ENCODE results near the gene RAPGEF5. TPM values are rescaled to one million over a fixed set of nuclear protein-coding genes. Genes with fewer than 3 reads are reported as not detected.

RAPGEF5 gene
- total and polyA plus RNA-seq, 2 donors (not counting 3 experiments of a cell fraction or from before 2014, with no cell fraction given) = 10.0 to 43.2 TPM

GRCh38 chr7:22318376-22318775 lies 38.6 kb downstream of the RAPGEF5 start:
- no peaks in the 10 kb centered on the region for H3K27me3 ChIP-seq (ENCODE audit: control insufficient read depth in 2 of 2, insufficient read depth in 2 of 2, low read length in 2 of 2)
- no peaks in the 10 kb centered on the region for H4K20me1 ChIP-seq (replicated peaks; ENCODE audit: control insufficient read depth, extremely low read depth, insufficient read depth, low read length)
- ChIA-PET POLR2A (no interaction called here), CTCF (interaction anchor here (0.7 to 1.3 kb wide), 4 partner anchors 11 to 89 kb away, joined by 3 read pairs; no protein-coding TSS in a partner anchor)
- H3K9ac ChIP-seq (replicated peaks; ENCODE audit: extremely low read depth, insufficient read depth, low read length) = no peak overlapping the region
- no peak for DNase-seq (ENCODE audit: low read depth, low spot score)
- H3K79me2 ChIP-seq (ENCODE audit: control insufficient read depth, insufficient read depth, low read length) = no peaks in the 10 kb centered on the region
- H2AFZ ChIP-seq (ENCODE audit: low read depth, low read length) = no peak overlapping the region
- intact Hi-C loops (cut with micrococcal nuclease) (no loop called here), dilution Hi-C loops (cut with MboI; ENCODE audit: extremely low pct_ligation_motif_present, low sequenced_read_pairs) (no loop called here)
- no TSS peak for BruUV-seq (replicated peaks)
- no peak overlapping the region for H3K4me3 ChIP-seq (replicated peaks in 1 of 3; ENCODE audit: insufficient read depth in 1 of 3, low read depth in 1 of 3, low read length in 3 of 3)
- H3K27ac ChIP-seq (ENCODE audit: insufficient read depth, low read depth, low read length) = no peak overlapping the region
- H3K4me2 ChIP-seq (ENCODE audit: insufficient read depth, low read length) = no peak overlapping the region
- no peaks in the 10 kb centered on the region for H3K9me3 ChIP-seq (replicated peaks; ENCODE audit: control insufficient read depth, insufficient read depth, low read length)
- H3K36me3 ChIP-seq (ENCODE audit: control insufficient read depth in 2 of 2, extremely low read depth in 1 of 2, insufficient read depth in 2 of 2, low read length in 2 of 2) = no peaks in the 10 kb centered on the region
- no peaks in the 10 kb centered on the region for H3K4me1 ChIP-seq (ENCODE audit: control insufficient read depth, extremely low read depth, insufficient read depth, low read length)
- no peak for FAIRE-seq
- no peaks in the 10 kb centered on the region for H3K9me1 ChIP-seq (replicated peaks; ENCODE audit: control insufficient read depth, extremely low read depth, insufficient read depth, low read length)
- TF ChIP-seq POLR2AphosphoS5 (IDR thresholded peaks at IDR 0.05; ENCODE audit: insufficient read depth, low read depth, low read length) (no peak), EZH2 (IDR thresholded peaks at IDR 0.05; ENCODE audit: borderline replicate concordance, low read depth, low read length, severe bottlenecking) (no peak), MAX (IDR thresholded peaks at IDR 0.05; ENCODE audit: insufficient read depth, insufficient read length) (no peak), JUN (IDR thresholded peaks at IDR 0.05; ENCODE audit: borderline replicate concordance, insufficient read depth, insufficient read length, low read depth) (no peak), POLR2A (IDR thresholded peaks at IDR 0.05; ENCODE audit: low read depth, low read length) (no peak), FOS (IDR thresholded peaks at IDR 0.05; ENCODE audit: borderline replicate concordance, insufficient read depth, low read length) (no peak), GATA2 (IDR thresholded peaks at IDR 0.05; ENCODE audit: insufficient read depth, insufficient read length, low read depth, low read length) (no peak), CTCF (IDR thresholded peaks at IDR 0.05; ENCODE audit: extremely low read depth in 1 of 2, insufficient read depth in 1 of 2, low read depth in 1 of 2, low read length in 2 of 2) (no peak), MYC (IDR thresholded peaks at IDR 0.05; ENCODE audit: low read depth, low read length) (no peak)

Measured in endothelial cell of umbilical vein (primary cell).